Panc1 (cell line): Measurements from ENCODE around the gene TXNRD3. TPM values are rescaled to one million over a fixed set of nuclear protein-coding genes. Genes with fewer than 3 reads are reported as not detected.

Source experiments
- ATAC-seq: fragments of 200-7000 bp; cut with Tn5 transposase; 2 replicates; pipeline ENCODE4 v1.9.1; 2020; ENCODE audit warnings: mild to moderate bottlenecking, moderate library complexity
- BruUV-seq: library from RNA; stranded (reverse); fragments of 400-500 nt; replicated peaks from 2 replicates; lab custom pipeline; 2021; lab: Mats Ljungman, UMichigan
- CTCF ChIA-PET: fragments of 300-600 bp; sonication (Branson Sonifier 250); formaldehyde crosslinking; loops from one replicate; lab custom pipeline; 2022; ENCODE audit warnings: antibody characterized with exemption; lab: Charles Lee
- POLR2A ChIA-PET: fragments of 300-600 bp; sonication (Branson Sonifier 250); formaldehyde crosslinking; loops from one replicate; lab custom pipeline; 2022; ENCODE audit warnings: antibody characterized with exemption; lab: Charles Lee
- DNase-seq: peaks from one replicate; pipeline ENCODE4 v3.0.0-alpha.2; 2010; ENCODE audit warnings: low read depth, low spot score
- H3K27ac ChIP-seq: 2 replicates; pipeline ENCODE4 v1.5.1; 2011; ENCODE audit warnings: mild to moderate bottlenecking, low read length, inconsistent platforms
- H3K27me3 ChIP-seq: fragments of 200-500 bp; sonication (Bioruptor generic); 2 replicates; pipeline ENCODE4 v1.6.0; 2014; ENCODE audit warnings: low read length, inconsistent platforms; ENCODE audit not compliant: control insufficient read depth, insufficient read depth
- H3K36me3 ChIP-seq: fragments of 200-500 bp; sonication (Bioruptor generic); 2 replicates; pipeline ENCODE4 v1.5.1; 2014; ENCODE audit warnings: inconsistent platforms, mild to moderate bottlenecking, low read length, moderate library complexity; ENCODE audit not compliant: control insufficient read depth, insufficient read depth
- H3K4me1 ChIP-seq: 2 replicates; pipeline ENCODE4 v1.5.1; 2011; ENCODE audit warnings: inconsistent platforms, mild to moderate bottlenecking, low read length, moderate library complexity; ENCODE audit not compliant: control insufficient read depth, insufficient read depth
- H3K4me3 ChIP-seq, 2 experiments: 2 replicates each; pipeline ENCODE4 v1.5.1; 2011 to 2012; ENCODE audit warnings: low read depth in 2 of 2, low read length in 2 of 2, mild to moderate bottlenecking in 2 of 2, inconsistent platforms in 1 of 2, moderate library complexity in 1 of 2
- H3K9me3 ChIP-seq: fragments of 200-500 bp; sonication (Bioruptor generic); 2 replicates; pipeline ENCODE4 v1.5.1; 2014; ENCODE audit warnings: low read depth, mild to moderate bottlenecking, inconsistent platforms, low read length, moderate library complexity; ENCODE audit not compliant: control insufficient read depth, insufficient read depth
- POLR2AphosphoS5 ChIP-seq: IDR thresholded peaks from 2 replicates; pipeline ENCODE4 v1.6.1; 2012; ENCODE audit warnings: mild to moderate bottlenecking, low read depth, low read length, moderate library complexity
- REST ChIP-seq, 2 experiments: IDR thresholded peaks; 2 replicates each; pipeline ENCODE4 v1.6.1; 2011 to 2012; ENCODE audit warnings: low read depth in 2 of 2, control low read depth in 1 of 2, low read length in 1 of 2, mild to moderate bottlenecking in 1 of 2, moderate library complexity in 1 of 2; ENCODE audit not compliant: insufficient read depth in 1 of 2
- SIN3A ChIP-seq: IDR thresholded peaks from 2 replicates; pipeline ENCODE4 v1.6.1; 2012; ENCODE audit warnings: low read depth, mild to moderate bottlenecking, low read length, moderate library complexity, borderline replicate concordance; ENCODE audit not compliant: insufficient read depth
- TCF7L2 ChIP-seq: IDR thresholded peaks from 2 replicates; pipeline ENCODE4 v1.6.1; 2011; ENCODE audit warnings: mild to moderate bottlenecking, low read depth, low read length, inconsistent platforms
- in situ Hi-C: cut with HindIII; loops from 2 replicates; pipeline ENCODE4 v1.10.0; 2016; ENCODE audit warnings: low sequenced_read_pairs, low pct_unique_long_range_greater_than_20kb
- intact Hi-C: fragments of 100-400 bp; cut with micrococcal nuclease; formaldehyde crosslinking; loops from one replicate; pipeline ENCODE4 v1.10.0; 2022; ENCODE audit not compliant: unreplicated experiment
- total RNA-seq: library from RNA; stranded (reverse); gene quantifications from one replicate; pipeline ENCODE4 v1.2.1, GENCODE V29; 2021; ENCODE audit not compliant: unreplicated experiment
- TF ChIP-seq, protein P1 (sequence below): fragments of 450-650 bp; IDR thresholded peaks from 2 replicates; pipeline ENCODE4 v1.5.1; 2017; ENCODE audit warnings: mild to moderate bottlenecking

Gene TXNRD3
- total RNA-seq, 1 experiment from 2014 or later, result 17.2 TPM

DNA sequence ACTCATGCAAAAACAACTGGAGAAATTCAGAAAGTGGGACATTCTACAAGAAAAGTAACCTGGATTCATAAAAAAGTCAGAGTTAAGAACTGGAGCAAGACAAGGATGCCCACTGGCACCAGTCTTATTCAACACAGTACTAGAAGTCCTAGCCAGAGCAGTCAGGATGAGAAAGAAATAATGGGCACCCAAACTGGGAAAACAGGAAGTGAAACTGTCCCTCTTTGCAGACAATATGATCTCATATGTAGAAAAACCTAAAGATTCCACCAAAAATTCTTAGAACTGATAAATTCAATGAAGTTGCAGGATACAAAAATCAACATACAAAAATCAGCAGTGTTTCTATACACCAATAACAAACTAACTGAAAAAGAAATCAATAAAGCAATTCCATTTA is 37.4 kb downstream of the TXNRD3 start:
- intact Hi-C loops (no loop called here), in situ Hi-C loops (no loop called here)
- DNase-seq, result no peak
- no peaks in the 10 kb centered on the region for H3K36me3 ChIP-seq
- POLR2A ChIA-PET, result no interaction called here
- H3K27ac ChIP-seq, result no peak overlapping the region
- CTCF ChIA-PET, result no interaction called here
- H3K27me3 ChIP-seq, result no peaks in the 10 kb centered on the region
- BruUV-seq, result no TSS peak
- H3K4me1 ChIP-seq, result no peaks in the 10 kb centered on the region
- ATAC-seq, result no peak
- H3K9me3 ChIP-seq, result no peaks in the 10 kb centered on the region
- no peak overlapping the region for H3K4me3 ChIP-seq
- TF ChIP-seq POLR2AphosphoS5, result no peak

DNA sequence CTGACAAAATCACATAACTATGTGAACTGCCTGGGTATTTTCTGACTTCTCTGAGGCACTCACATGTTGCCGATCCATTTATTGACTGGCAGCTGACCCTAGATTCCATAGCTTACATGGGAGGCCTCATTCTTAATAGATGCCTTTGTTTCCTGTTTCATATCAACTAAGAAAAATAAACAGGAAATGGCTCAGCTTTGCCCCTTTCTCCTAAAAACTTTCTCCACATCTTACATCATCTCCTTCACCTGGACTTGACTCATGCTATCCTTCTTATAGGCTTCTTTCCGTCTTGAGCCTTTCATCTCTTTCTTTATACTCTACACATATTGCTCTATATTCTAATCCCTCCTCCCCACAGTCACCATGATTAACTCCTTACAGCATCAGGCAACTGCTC is 38.0 kb downstream of the TXNRD3 start:
- ATAC-seq (no peak), DNase-seq (no peak)
- no peak for TF ChIP-seq SIN3A
- TF ChIP-seq TCF7L2, result no peak
- TF ChIP-seq REST (IDR thresholded peaks at IDR 0.05; ENCODE audit: insufficient read depth in 1 of 2, low read depth in 2 of 2, low read length in 1 of 2), result no peak
- TF ChIP-seq POLR2AphosphoS5, result no peak
- TF ChIP-seq, protein P1, sequence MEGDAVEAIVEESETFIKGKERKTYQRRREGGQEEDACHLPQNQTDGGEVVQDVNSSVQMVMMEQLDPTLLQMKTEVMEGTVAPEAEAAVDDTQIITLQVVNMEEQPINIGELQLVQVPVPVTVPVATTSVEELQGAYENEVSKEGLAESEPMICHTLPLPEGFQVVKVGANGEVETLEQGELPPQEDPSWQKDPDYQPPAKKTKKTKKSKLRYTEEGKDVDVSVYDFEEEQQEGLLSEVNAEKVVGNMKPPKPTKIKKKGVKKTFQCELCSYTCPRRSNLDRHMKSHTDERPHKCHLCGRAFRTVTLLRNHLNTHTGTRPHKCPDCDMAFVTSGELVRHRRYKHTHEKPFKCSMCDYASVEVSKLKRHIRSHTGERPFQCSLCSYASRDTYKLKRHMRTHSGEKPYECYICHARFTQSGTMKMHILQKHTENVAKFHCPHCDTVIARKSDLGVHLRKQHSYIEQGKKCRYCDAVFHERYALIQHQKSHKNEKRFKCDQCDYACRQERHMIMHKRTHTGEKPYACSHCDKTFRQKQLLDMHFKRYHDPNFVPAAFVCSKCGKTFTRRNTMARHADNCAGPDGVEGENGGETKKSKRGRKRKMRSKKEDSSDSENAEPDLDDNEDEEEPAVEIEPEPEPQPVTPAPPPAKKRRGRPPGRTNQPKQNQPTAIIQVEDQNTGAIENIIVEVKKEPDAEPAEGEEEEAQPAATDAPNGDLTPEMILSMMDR, result no peak
- POLR2A ChIA-PET, result no interaction called here
- H3K36me3 ChIP-seq, result no peaks in the 10 kb centered on the region
- in situ Hi-C loops, result no loop called here
- CTCF ChIA-PET, result no interaction called here
- intact Hi-C loops, result no loop called here
- H3K9me3 ChIP-seq, result no peaks in the 10 kb centered on the region
- no TSS peak for BruUV-seq
- no peaks in the 10 kb centered on the region for H3K4me1 ChIP-seq
- H3K27me3 ChIP-seq, result no peaks in the 10 kb centered on the region
- H3K4me3 ChIP-seq, result no peak overlapping the region
- H3K27ac ChIP-seq, result no peak overlapping the region

DNA sequence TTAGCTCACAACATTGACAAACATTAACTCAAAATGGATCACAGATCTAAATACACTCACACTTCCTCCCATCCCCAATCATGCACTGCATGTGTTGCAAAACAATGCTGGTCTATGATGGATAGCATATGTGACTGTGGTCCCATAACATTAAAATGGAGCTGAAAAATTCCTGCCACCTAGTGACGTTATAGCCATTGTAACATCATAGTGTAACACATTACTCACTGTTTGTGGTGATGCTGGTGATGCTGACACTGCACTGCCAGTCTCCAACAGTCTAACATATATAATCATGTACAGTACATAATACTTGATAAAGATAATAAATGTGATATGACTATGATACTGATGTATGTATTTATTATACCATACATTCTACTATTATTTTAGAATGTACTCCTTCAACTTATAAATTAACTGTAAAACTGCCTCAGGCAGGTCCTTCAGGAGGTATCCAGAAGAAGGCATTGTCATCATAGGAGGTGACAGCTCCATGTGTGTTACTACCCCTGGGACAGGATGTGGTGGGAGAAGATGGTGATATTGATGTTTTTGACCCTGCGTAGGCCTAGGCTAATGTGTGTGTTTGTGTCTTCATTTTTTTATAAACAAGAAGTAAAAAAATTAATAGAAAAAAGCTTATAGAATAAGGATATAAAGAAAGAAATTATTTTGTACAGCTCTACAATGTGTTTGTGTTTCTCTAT is 41.3 kb downstream of the TXNRD3 start:
- ATAC-seq, result no peak
- Histone ChIP-seq H3K36me3 (no peaks in the 10 kb centered on the region), H3K4me1 (no peaks in the 10 kb centered on the region), H3K27me3 (no peaks in the 10 kb centered on the region), H3K4me3 (no peak overlapping the region), H3K9me3 (no peaks in the 10 kb centered on the region), H3K27ac (no peak overlapping the region)
- CTCF ChIA-PET, result no interaction called here
- TF ChIP-seq, protein P1, result no peak
- no peak for TF ChIP-seq SIN3A
- no peak for TF ChIP-seq TCF7L2
- no peak for TF ChIP-seq REST (IDR thresholded peaks at IDR 0.05; ENCODE audit: insufficient read depth in 1 of 2, low read depth in 2 of 2, low read length in 1 of 2)
- no peak for TF ChIP-seq POLR2AphosphoS5
- BruUV-seq, result no TSS peak
- POLR2A ChIA-PET, result no interaction called here
- intact Hi-C loops, result no loop called here
- DNase-seq, result no peak
- in situ Hi-C loops, result no loop called here
